GM23338 (cell line): Measurements from ENCODE around the gene GPR42. TPM values are rescaled to one million over a fixed set of nuclear protein-coding genes. Genes with fewer than 3 reads are reported as not detected.
"Not testable (repeated sequence)": the region's sequence is repeated elsewhere in the genome, so short reads cannot be mapped to it uniquely, and the experiment has no call there.

Source experiments
- ATAC-seq: fragments of 200-7000 bp; cut with Tn5 transposase; 3 replicates; pipeline ENCODE4 v1.9.1; 2020
- DNase-seq: peaks from one replicate; pipeline ENCODE4 v3.0.0-alpha.2; 2015; ENCODE audit warnings: low spot score
- H2AFZ ChIP-seq: fragments of 200-600 bp; sonication (generic); 2 replicates; pipeline ENCODE4 v1.8.0; 2016; ENCODE audit warnings: antibody characterized with exemption, mild to moderate bottlenecking, moderate library complexity
- H3F3A ChIP-seq: fragments of 200-600 bp; sonication (generic); replicated peaks from 2 replicates; pipeline ENCODE4 v1.8.0; 2017; ENCODE audit warnings: antibody characterized with exemption, mixed run types, low read depth
- H3K27ac ChIP-seq: fragments of 200-600 bp; sonication (generic); 2 replicates; pipeline ENCODE4 v1.6.1; 2016; ENCODE audit warnings: low read depth
- H3K27me3 ChIP-seq: fragments of 200-600 bp; sonication (generic); 2 replicates; pipeline ENCODE4 v1.8.0; 2016; ENCODE audit warnings: mild to moderate bottlenecking, mixed run types, moderate library complexity; ENCODE audit not compliant: insufficient read depth
- H3K36me3 ChIP-seq: fragments of 200-600 bp; sonication (generic); 2 replicates; pipeline ENCODE4 v1.8.0; 2016; ENCODE audit warnings: mild to moderate bottlenecking; ENCODE audit not compliant: insufficient read depth
- H3K4me1 ChIP-seq: fragments of 200-600 bp; sonication (generic); 2 replicates; pipeline ENCODE4 v1.8.0; 2016; ENCODE audit warnings: mild to moderate bottlenecking, moderate library complexity; ENCODE audit not compliant: insufficient read depth
- H3K4me2 ChIP-seq: fragments of 200-600 bp; sonication (generic); 2 replicates; pipeline ENCODE4 v1.7.1; 2017; ENCODE audit warnings: mixed run types
- H3K4me3 ChIP-seq: fragments of 200-600 bp; sonication (generic); 2 replicates; pipeline ENCODE4 v1.6.1; 2016; ENCODE audit warnings: mixed run types
- H3K79me2 ChIP-seq: fragments of 200-600 bp; sonication (generic); replicated peaks from 2 replicates; pipeline ENCODE4 v1.8.0; 2017; ENCODE audit warnings: mild to moderate bottlenecking; ENCODE audit not compliant: insufficient read depth
- H3K9me2 ChIP-seq: fragments of 200-600 bp; sonication (generic); 2 replicates; pipeline ENCODE4 v1.8.0; 2017; ENCODE audit not compliant: insufficient read depth
- H4K20me1 ChIP-seq: fragments of 200-600 bp; sonication (generic); replicated peaks from 2 replicates; pipeline ENCODE4 v1.8.0; 2017; ENCODE audit warnings: mild to moderate bottlenecking; ENCODE audit not compliant: insufficient read depth
- H3K27ac Mint-ChIP-seq: 2 replicates; pipeline ENCODE4 v1.8.0; 2020; ENCODE audit warnings: inconsistent platforms, mild to moderate bottlenecking, moderate library complexity, mixed read lengths
- H3K27me3 Mint-ChIP-seq: 3 replicates; pipeline ENCODE4 v1.8.0; 2022; ENCODE audit warnings: low read depth, mild to moderate bottlenecking, moderate library complexity, mixed read lengths, inconsistent platforms; ENCODE audit not compliant: insufficient read depth, poor library complexity
- H3K36me3 Mint-ChIP-seq: 3 replicates; pipeline ENCODE4 v1.8.0; 2021; ENCODE audit warnings: low read depth, mild to moderate bottlenecking, inconsistent platforms, moderate library complexity, mixed read lengths
- H3K4me1 Mint-ChIP-seq: 3 replicates; pipeline ENCODE4 v1.8.0; 2020; ENCODE audit warnings: mild to moderate bottlenecking, inconsistent platforms, mixed read lengths
- H3K4me3 Mint-ChIP-seq: 3 replicates; pipeline ENCODE4 v1.8.0; 2021; ENCODE audit warnings: moderate library complexity, mild to moderate bottlenecking, inconsistent platforms, mixed read lengths
- H3K9me3 Mint-ChIP-seq: 3 replicates; pipeline ENCODE4 v1.8.0; 2020; ENCODE audit warnings: moderate library complexity, mild to moderate bottlenecking, inconsistent platforms, mixed read lengths
- CREB1 ChIP-seq: fragments of 250-450 bp; sonication (Bioruptor Pico); IDR thresholded peaks from 2 replicates; pipeline ENCODE4 v1.5.0; 2020; ENCODE audit warnings: low read depth, mild to moderate bottlenecking, moderate library complexity
- CTCF ChIP-seq, 2 experiments: fragments of 200-600 bp in 1 of 2; sonication (generic) in 1 of 2; conservative IDR thresholded peaks; 2 replicates each; pipeline versions ENCODE4 v1.5.1 to v1.6.1; 2016 to 2017; ENCODE audit warnings: antibody characterized with exemption in 2 of 2, low read depth in 2 of 2, mild to moderate bottlenecking in 2 of 2, moderate library complexity in 1 of 2
- EZH2phosphoT487 ChIP-seq: fragments of 200-600 bp; sonication (generic); IDR thresholded peaks from one replicate; pipeline ENCODE4 v1.8.1; 2018; ENCODE audit warnings: antibody characterized with exemption; ENCODE audit not compliant: unreplicated experiment
- JUNB ChIP-seq: IDR thresholded peaks from one replicate; pipeline ENCODE4 v1.6.1; 2016; ENCODE audit warnings: antibody characterized with exemption; ENCODE audit not compliant: unreplicated experiment
- NANOG ChIP-seq: IDR thresholded peaks from 2 replicates; pipeline ENCODE4 v1.6.1; 2016; ENCODE audit warnings: antibody characterized with exemption, borderline replicate concordance
- POLR2AphosphoS5 ChIP-seq: IDR thresholded peaks from 2 replicates; pipeline ENCODE4 v1.6.1; 2016; ENCODE audit warnings: antibody characterized with exemption, low read depth
- STAT1 ChIP-seq: IDR thresholded peaks from one replicate; pipeline ENCODE4 v1.6.1; 2016; ENCODE audit warnings: antibody characterized with exemption; ENCODE audit not compliant: unreplicated experiment
- ZNF331 ChIP-seq: fragments of 250-450 bp; sonication (Bioruptor Pico); IDR thresholded peaks from 2 replicates; pipeline ENCODE4 v1.5.0; 2020; ENCODE audit warnings: low read depth, mild to moderate bottlenecking, moderate library complexity
- ZNF462 ChIP-seq: fragments of 250-450 bp; sonication (Bioruptor Pico); IDR thresholded peaks from 2 replicates; pipeline ENCODE4 v1.5.0; 2020; ENCODE audit warnings: mild to moderate bottlenecking, moderate library complexity
- polyA plus RNA-seq: library from polyadenylated mRNA; unstranded; fragments of >200 nt; fragmentation: Nextera tagmentation; extraction: Ambion mirVana; gene quantifications from 2 replicates; pipeline ENCODE4 v1.2.1, GENCODE V29; 2016
- total RNA-seq: library from RNA; depleted of rRNA; stranded (reverse); fragments of >200 nt; shearing (Covaris generic); gene quantifications from 2 replicates; pipeline ENCODE4 v1.2.3, GENCODE V29; 2014

Gene GPR42
- total and polyA plus RNA-seq, 2 experiments from 2014 or later, result not detected

DNA sequence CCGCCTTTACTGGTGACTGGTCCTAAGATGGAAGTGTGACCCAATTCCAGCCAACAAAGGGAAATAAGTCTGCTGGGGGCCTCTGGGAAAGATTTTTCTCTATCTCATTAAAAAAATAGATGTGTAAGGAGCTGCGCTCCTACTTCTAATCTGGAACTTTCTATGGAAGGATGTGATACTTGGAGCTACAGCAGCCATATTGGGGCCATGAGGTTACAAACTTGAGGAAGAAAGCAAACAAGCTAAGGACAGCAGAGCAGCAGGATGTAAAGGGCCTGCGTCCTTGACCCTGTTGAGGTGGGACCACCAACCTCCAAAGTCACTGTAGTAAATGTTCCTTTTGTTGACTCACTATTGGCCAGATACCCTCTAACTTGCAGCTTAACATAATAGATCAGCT is 7.5 kb downstream of the GPR42 start:
- Histone ChIP-seq H3K36me3 (no peaks in the 10 kb centered on the region), H3K4me1 (peaks cover 6% of the 10 kb centered on the region), H3K79me2 (no peaks in the 10 kb centered on the region), H3K4me3 (no peak overlapping the region), H4K20me1 (no peaks in the 10 kb centered on the region), H3K9me2 (no peaks in the 10 kb centered on the region; the same call in 1 of the 2 replicates), H3F3A (no peaks in the 10 kb centered on the region), H2AFZ (no peak overlapping the region), H3K27me3 (no peaks in the 10 kb centered on the region), H3K4me2 (no peak overlapping the region), H3K27ac (no peak overlapping the region)
- Mint-ChIP-seq H3K27me3 (peaks cover 12% of the 10 kb centered on the region), H3K27ac (no peak overlapping the region), H3K36me3 (peaks cover 3% of the 10 kb centered on the region; the same call in 2 of the 3 replicates), H3K4me3 (no peak overlapping the region), H3K4me1 (peaks cover 10% of the 10 kb centered on the region), H3K9me3 (peaks cover 35% of the 10 kb centered on the region)
- TF ChIP-seq JUNB (no peak), ZNF331 (no peak)
- DNase-seq, result no peak
- ATAC-seq, result no peak

DNA sequence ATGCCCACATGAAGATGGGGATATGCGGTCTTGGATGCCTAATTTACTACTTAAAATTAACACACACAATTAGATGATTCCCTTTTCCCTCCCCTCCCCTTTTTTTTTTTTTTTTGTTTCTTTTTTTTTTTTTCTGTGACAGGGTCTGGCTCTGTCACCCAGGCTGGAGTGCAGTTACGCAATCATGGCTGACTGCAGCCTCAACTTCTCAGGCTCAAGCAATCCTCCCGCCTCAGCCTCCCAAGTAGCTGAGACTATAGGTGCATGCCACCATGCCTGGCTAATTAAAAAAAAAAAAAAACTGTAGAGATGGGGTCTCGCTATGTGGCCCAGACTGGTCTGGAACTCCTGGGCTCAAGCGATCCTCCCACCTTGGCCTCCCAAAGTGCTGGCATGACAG is 8.7 kb downstream of the GPR42 start:
- H3K27ac ChIP-seq, H3K4me1 Mint-ChIP-seq, H3F3A ChIP-seq, H3K4me2 ChIP-seq, H2AFZ ChIP-seq, H3K36me3 ChIP-seq, H3K4me3 ChIP-seq, H3K4me3 Mint-ChIP-seq, H3K79me2 ChIP-seq, H3K9me2 ChIP-seq, H3K4me1 ChIP-seq, ATAC-seq, H3K27me3 ChIP-seq, H4K20me1 ChIP-seq, H3K36me3 Mint-ChIP-seq, H3K27ac Mint-ChIP-seq, H3K27me3 Mint-ChIP-seq, DNase-seq: not testable (repeated sequence)
- H3K9me3 Mint-ChIP-seq, result peaks cover 45% of the 10 kb centered on the region

- H3F3A ChIP-seq, result no peaks in the 10 kb centered on the region
- Mint-ChIP-seq H3K4me1 (peaks cover 10% of the 10 kb centered on the region), H3K9me3 (peaks cover 49% of the 10 kb centered on the region), H3K27me3 (peaks cover 10% of the 10 kb centered on the region), H3K27ac (no peak overlapping the region), H3K4me3 (no peak overlapping the region), H3K36me3 (peaks cover 6% of the 10 kb centered on the region; the same call in 2 of the 3 replicates)
- ATAC-seq (no peak), DNase-seq (no peak)
- H3K36me3 ChIP-seq, result no peaks in the 10 kb centered on the region
- H3K4me2 ChIP-seq, result no peak overlapping the region
- no peak overlapping the region for H3K4me3 ChIP-seq
- H3K27me3 ChIP-seq, result no peaks in the 10 kb centered on the region
- H3K79me2 ChIP-seq, result no peaks in the 10 kb centered on the region
- H3K4me1 ChIP-seq, result peaks cover 6% of the 10 kb centered on the region
- H3K9me2 ChIP-seq, result no peaks in the 10 kb centered on the region; the same call in 1 of the 2 replicates
- H3K27ac ChIP-seq, result no peak overlapping the region
- H2AFZ ChIP-seq, result no peak overlapping the region
- H4K20me1 ChIP-seq, result no peaks in the 10 kb centered on the region
- TF ChIP-seq EZH2phosphoT487 (no peak), ZNF462 (CRISPR knock-in tag) (no peak), CREB1 (CRISPR knock-in tag) (no peak), ZNF331 (no peak), POLR2AphosphoS5 (no peak), STAT1 (no peak), CTCF (conservative IDR thresholded peaks at IDR 0.05; ENCODE audit: low read depth in 2 of 2) (no peak), NANOG (no peak)
Measured at GRCh38 chr19:35379992-35380391, 9.1 kb downstream of the GPR42 start.
